Endodermal cell (in vitro differentiated cells): ENCODE results near the gene DBP. TPM values are rescaled to one million over a fixed set of nuclear protein-coding genes. Genes with fewer than 3 reads are reported as not detected.
A peak's percentile ranks its signal among the peaks of the same experiment; 100 is the strongest.
"Not testable (repeated sequence)": the region's sequence is repeated elsewhere in the genome, so short reads cannot be mapped to it uniquely, and the experiment has no call there.

Experiments used
- DNase-seq: peaks from one replicate; pipeline ENCODE4 v3.0.0-alpha.2; 2017
- H3K27ac ChIP-seq: 2 replicates; pipeline ENCODE4 v1.5.1; 2013; ENCODE audit warnings: mild to moderate bottlenecking, low read depth, low read length, moderate library complexity
- H3K27me3 ChIP-seq: 2 replicates; pipeline ENCODE4 v1.6.1; 2013; ENCODE audit warnings: mild to moderate bottlenecking, low read length, moderate library complexity; ENCODE audit not compliant: insufficient read depth, control insufficient read depth, poor library complexity, severe bottlenecking
- H3K36me3 ChIP-seq: 2 replicates; pipeline ENCODE4 v1.7.0; 2013; ENCODE audit warnings: mild to moderate bottlenecking, low read length, moderate library complexity; ENCODE audit not compliant: control insufficient read depth, insufficient read depth
- H3K4me1 ChIP-seq: one replicate; pipeline ENCODE4 v1.7.0; 2013; ENCODE audit warnings: low read length; ENCODE audit not compliant: control insufficient read depth, insufficient read depth
- H3K4me3 ChIP-seq: 2 replicates; pipeline ENCODE4 v1.5.1; 2013; ENCODE audit warnings: mild to moderate bottlenecking, low read length, moderate library complexity
- H3K9ac ChIP-seq: 2 replicates; pipeline ENCODE4 v1.6.1; 2013; ENCODE audit warnings: mild to moderate bottlenecking, low read length, moderate library complexity; ENCODE audit not compliant: poor library complexity, severe bottlenecking; ENCODE audit errors: extremely low read depth
- H3K9me3 ChIP-seq: 2 replicates; pipeline ENCODE4 v1.6.1; 2013; ENCODE audit warnings: mild to moderate bottlenecking, low read length, moderate library complexity; ENCODE audit not compliant: control insufficient read depth
- H3K27ac Mint-ChIP-seq: 2 replicates; pipeline ENCODE4 v1.8.0; 2020; ENCODE audit warnings: mixed read lengths
- H3K27me3 Mint-ChIP-seq: 2 replicates; pipeline ENCODE4 v1.8.0; 2021; ENCODE audit warnings: mild to moderate bottlenecking, mixed read lengths; ENCODE audit not compliant: insufficient read depth
- H3K36me3 Mint-ChIP-seq: 2 replicates; pipeline ENCODE4 v1.8.0; 2020; ENCODE audit warnings: low read depth, mixed read lengths
- H3K4me1 Mint-ChIP-seq: 2 replicates; pipeline ENCODE4 v1.8.0; 2020; ENCODE audit warnings: mixed read lengths
- H3K4me3 Mint-ChIP-seq: 2 replicates; pipeline ENCODE4 v1.8.0; 2020; ENCODE audit warnings: mild to moderate bottlenecking, moderate library complexity, mixed read lengths
- H3K9me3 Mint-ChIP-seq: 2 replicates; pipeline ENCODE4 v1.8.0; 2020; ENCODE audit warnings: mild to moderate bottlenecking, mixed read lengths
- WGBS, 2 experiments: methylation state at CpG; one replicate each; pipeline versions ENCODE4 v1.1.5 to v1.1.7; 2013; ENCODE audit warnings: missing lambda C conversion rate in 2 of 2, mixed read lengths in 1 of 2; ENCODE audit not compliant: insufficient coverage in 1 of 2, insufficient read length in 1 of 2; 5-methylcytosine and 5-hydroxymethylcytosine counted together
- total RNA-seq, 2 donors: library from RNA; stranded (reverse); fragmentation: NEBNext Ultra II Directional in 1 of 2; extraction: Animal tissue kit (Norgen Biotek cat#: 25700) in 1 of 2; gene quantifications; 2 replicates in 1 of 2; 3 replicates in 1 of 2; pipeline ENCODE4 v1.2.1, GENCODE V29; 2021
- TF ChIP-seq, protein P1 (sequence below): fragments of 200-600 bp; sonication (generic); conservative IDR thresholded peaks from 2 replicates; pipeline ENCODE4 v1.5.0; 2021; ENCODE audit warnings: antibody characterized with exemption, mild to moderate bottlenecking

Gene DBP
- total RNA-seq, 2 donors from 2014 or later = 5.3 to 13.1 TPM

DNA sequence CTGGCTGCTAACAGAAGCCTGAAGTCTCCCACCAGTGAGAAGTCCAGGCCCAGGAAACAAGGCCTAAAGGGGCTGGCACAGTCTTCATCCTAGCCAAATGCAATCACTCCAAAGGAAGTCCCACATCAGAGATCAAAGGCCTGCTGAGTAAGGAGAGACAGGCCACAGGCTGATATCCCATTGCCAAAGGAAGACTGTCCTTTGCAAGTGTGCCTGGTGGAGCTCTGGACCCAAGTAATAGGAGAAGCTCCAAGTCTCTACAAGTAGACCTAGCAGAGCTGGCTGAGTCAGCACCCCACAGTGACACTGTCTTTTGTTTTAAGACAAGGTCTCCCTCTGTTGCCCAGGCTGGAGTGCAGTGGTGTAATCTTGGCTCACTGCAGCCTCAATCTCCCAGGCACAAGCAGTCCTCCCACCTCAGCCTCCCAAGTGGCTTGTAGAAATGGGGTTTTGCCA, 4.5 kb downstream of the DBP start:
- TF ChIP-seq, protein P1, sequence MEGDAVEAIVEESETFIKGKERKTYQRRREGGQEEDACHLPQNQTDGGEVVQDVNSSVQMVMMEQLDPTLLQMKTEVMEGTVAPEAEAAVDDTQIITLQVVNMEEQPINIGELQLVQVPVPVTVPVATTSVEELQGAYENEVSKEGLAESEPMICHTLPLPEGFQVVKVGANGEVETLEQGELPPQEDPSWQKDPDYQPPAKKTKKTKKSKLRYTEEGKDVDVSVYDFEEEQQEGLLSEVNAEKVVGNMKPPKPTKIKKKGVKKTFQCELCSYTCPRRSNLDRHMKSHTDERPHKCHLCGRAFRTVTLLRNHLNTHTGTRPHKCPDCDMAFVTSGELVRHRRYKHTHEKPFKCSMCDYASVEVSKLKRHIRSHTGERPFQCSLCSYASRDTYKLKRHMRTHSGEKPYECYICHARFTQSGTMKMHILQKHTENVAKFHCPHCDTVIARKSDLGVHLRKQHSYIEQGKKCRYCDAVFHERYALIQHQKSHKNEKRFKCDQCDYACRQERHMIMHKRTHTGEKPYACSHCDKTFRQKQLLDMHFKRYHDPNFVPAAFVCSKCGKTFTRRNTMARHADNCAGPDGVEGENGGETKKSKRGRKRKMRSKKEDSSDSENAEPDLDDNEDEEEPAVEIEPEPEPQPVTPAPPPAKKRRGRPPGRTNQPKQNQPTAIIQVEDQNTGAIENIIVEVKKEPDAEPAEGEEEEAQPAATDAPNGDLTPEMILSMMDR = no peak
- Histone ChIP-seq H3K4me3 (no peak overlapping the region), H3K4me1 (peaks cover 23% of the 10 kb centered on the region), H3K9ac (no peak overlapping the region), H3K27ac (no peak overlapping the region), H3K27me3 (peaks cover 11% of the 10 kb centered on the region), H3K9me3 (no peaks in the 10 kb centered on the region), H3K36me3 (peaks cover 5% of the 10 kb centered on the region)
- H3K36me3 Mint-ChIP-seq = peaks cover 10% of the 10 kb centered on the region
- no peak overlapping the region for H3K27ac Mint-ChIP-seq
- no peak overlapping the region for H3K4me3 Mint-ChIP-seq
- H3K9me3 Mint-ChIP-seq = no peaks in the 10 kb centered on the region
- DNase-seq = peak; percentile 42
- H3K4me1 Mint-ChIP-seq = peaks cover 13% of the 10 kb centered on the region
- peaks cover 17% of the 10 kb centered on the region for H3K27me3 Mint-ChIP-seq

DNA sequence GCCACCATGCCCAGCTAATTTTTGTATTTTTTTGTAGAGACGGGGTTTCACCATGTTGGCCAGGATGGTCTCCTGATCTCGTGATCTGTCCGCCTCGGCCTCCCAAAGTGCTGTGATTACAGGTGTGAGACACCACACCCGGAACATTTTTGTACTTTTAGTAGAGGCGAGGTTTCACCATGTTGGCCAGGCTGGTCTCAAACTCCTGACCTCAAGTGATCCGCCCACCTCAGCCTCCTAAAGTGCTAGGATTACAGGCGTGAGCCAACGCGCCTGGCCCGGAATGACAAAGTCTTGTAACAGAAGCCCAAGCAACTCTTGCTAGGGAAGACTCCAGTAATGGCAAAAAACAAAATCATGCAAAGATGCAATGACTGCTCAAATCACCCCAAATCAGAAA, 4.9 kb downstream of the DBP start:
- not testable (repeated sequence) for H3K9ac ChIP-seq, H3K27ac Mint-ChIP-seq, DNase-seq, H3K36me3 ChIP-seq, H3K27ac ChIP-seq, H3K9me3 Mint-ChIP-seq, H3K9me3 ChIP-seq, H3K4me3 Mint-ChIP-seq, H3K4me3 ChIP-seq
- WGBS, 2 experiments = 95% methylated on average over 11 of the region's 11 CpGs
- Histone ChIP-seq H3K27me3 (peaks cover 11% of the 10 kb centered on the region), H3K4me1 (peaks cover 27% of the 10 kb centered on the region)
- H3K4me1 Mint-ChIP-seq = peaks cover 16% of the 10 kb centered on the region
- H3K27me3 Mint-ChIP-seq = peaks cover 13% of the 10 kb centered on the region
- H3K36me3 Mint-ChIP-seq = peaks cover 10% of the 10 kb centered on the region

DNA sequence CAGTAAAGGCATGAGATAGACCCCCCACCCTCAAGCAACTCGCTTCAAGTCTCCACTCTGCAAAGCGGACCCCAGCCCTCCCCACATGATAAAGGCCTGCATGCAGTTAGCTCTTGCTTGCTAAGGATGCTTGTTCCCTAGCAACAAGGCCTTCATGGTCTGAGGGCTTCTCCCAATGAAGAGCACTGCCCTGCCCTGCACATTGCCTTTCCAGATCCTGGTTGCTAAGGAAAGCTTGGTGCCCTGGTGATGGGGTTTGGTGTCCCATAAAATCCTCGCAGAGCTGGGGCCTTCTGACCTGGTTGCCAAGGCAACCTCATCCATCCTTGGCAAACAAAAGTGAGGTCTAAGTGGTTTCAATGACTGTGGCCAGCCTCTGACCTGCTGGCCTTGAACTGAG, 6.0 kb downstream of the DBP start:
- peaks cover 20% of the 10 kb centered on the region for H3K4me1 Mint-ChIP-seq
- Histone ChIP-seq H3K4me3 (peak overlapping the region; percentile 66), H3K4me1 (peaks cover 27% of the 10 kb centered on the region), H3K36me3 (peaks cover 10% of the 10 kb centered on the region), H3K27me3 (peaks cover 6% of the 10 kb centered on the region), H3K27ac (no peak overlapping the region), H3K9ac (no peak overlapping the region), H3K9me3 (no peaks in the 10 kb centered on the region)
- 60 to 86% methylated on average over 3 of the region's 3 CpGs for WGBS, 2 experiments
- TF ChIP-seq, protein P1 = no peak
- H3K36me3 Mint-ChIP-seq = peaks cover 14% of the 10 kb centered on the region
- H3K27me3 Mint-ChIP-seq = peaks cover 6% of the 10 kb centered on the region
- no peak overlapping the region for H3K27ac Mint-ChIP-seq
- H3K9me3 Mint-ChIP-seq = no peaks in the 10 kb centered on the region
- peak overlapping the region; percentile 54 for H3K4me3 Mint-ChIP-seq
- peak; percentile 48 for DNase-seq
